ENCODE results near the gene SLC66A1. TPM values are rescaled to one million over a fixed set of nuclear protein-coding genes. Genes with fewer than 3 reads are reported as not detected.

Gene SLC66A1
- total RNA-seq, 2 donors from 2014 or later = 6.7 to 7.2 TPM

- H3K36me3 Mint-ChIP-seq = no peaks in the 10 kb centered on the region
These were observed 32.3 kb downstream of the SLC66A1 start for GRCh38 chr1:19344372-19344810.

GRCh38 chr1:19344831-19345230 is 32.7 kb downstream of the SLC66A1 start:
- Mint-ChIP-seq H3K27ac (peak overlapping the region; percentile 65 to 68), H3K36me3 (no peaks in the 10 kb centered on the region)

More at GRCh38 chr1:19344372-19344810, 32.3 kb downstream of the SLC66A1 start:
- peak in 1 of 2 donors; percentile 60 for DNase-seq (ENCODE audit: low spot score in 2 of 2)
- peak; percentile 60 to 69 for ATAC-seq
- Mint-ChIP-seq H3K27ac (peak overlapping the region in 1 of 2 donors; percentile 65), H3K9me3 (no peaks in the 10 kb centered on the region)

GRCh38 chr1:19345391-19345790 is 33.3 kb downstream of the SLC66A1 start:
- no peaks in the 10 kb centered on the region for H3K9me3 Mint-ChIP-seq
- H3K36me3 Mint-ChIP-seq = no peaks in the 10 kb centered on the region
- ATAC-seq (no peak), DNase-seq (ENCODE audit: low spot score in 2 of 2) (no peak)
- peak overlapping the region in 1 of 2 donors; percentile 66 for H3K27ac Mint-ChIP-seq

More at GRCh38 chr1:19344831-19345230, 32.7 kb downstream of the SLC66A1 start:
- DNase-seq (ENCODE audit: low spot score in 2 of 2) (no peak), ATAC-seq (no peak)
- no peaks in the 10 kb centered on the region for H3K9me3 Mint-ChIP-seq

GRCh38 chr1:19346026-19346425 is 33.9 kb downstream of the SLC66A1 start:
- Mint-ChIP-seq H3K9me3 (no peaks in the 10 kb centered on the region), H3K36me3 (no peaks in the 10 kb centered on the region), H3K27ac (peak overlapping the region in 1 of 2 donors; percentile 66)
- ATAC-seq = no peak
- DNase-seq (ENCODE audit: low spot score in 2 of 2) = no peak

GRCh38 chr1:19347533-19348172 is 35.5 kb downstream of the SLC66A1 start:
- DNase-seq (ENCODE audit: low spot score in 2 of 2) (no peak), ATAC-seq (no peak)
- Mint-ChIP-seq H3K36me3 (no peaks in the 10 kb centered on the region), H3K27ac (peak overlapping the region; percentile 29 to 62), H3K9me3 (no peaks in the 10 kb centered on the region)

GRCh38 chr1:19348441-19349198 is 36.5 kb downstream of the SLC66A1 start:
- H3K9me3 Mint-ChIP-seq = no peaks in the 10 kb centered on the region

GRCh38 chr1:19349999-19350398 is 37.9 kb downstream of the SLC66A1 start:
- DNase-seq (ENCODE audit: low spot score in 2 of 2) (no peak), ATAC-seq (no peak)
- Mint-ChIP-seq H3K27ac (peak overlapping the region; percentile 44 to 50), H3K36me3 (no peaks in the 10 kb centered on the region), H3K9me3 (no peaks in the 10 kb centered on the region)

More at GRCh38 chr1:19348441-19349198, 36.5 kb downstream of the SLC66A1 start:
- no peaks in the 10 kb centered on the region for H3K36me3 Mint-ChIP-seq
- ATAC-seq = no peak
- peak overlapping the region in 1 of 2 donors; percentile 62 for H3K27ac Mint-ChIP-seq
- DNase-seq (ENCODE audit: low spot score in 2 of 2) = no peak

- ATAC-seq = no peak
- DNase-seq (ENCODE audit: low spot score in 2 of 2) = no peak
- Mint-ChIP-seq H3K36me3 (peaks cover 2 to 5% of the 10 kb centered on the region in 2 donors), H3K27ac (peak overlapping the region in 1 of 2 donors; percentile 44), H3K9me3 (no peaks in the 10 kb centered on the region)
These were observed 38.4 kb downstream of the SLC66A1 start for GRCh38 chr1:19350566-19350965.

- ATAC-seq (no peak), DNase-seq (ENCODE audit: low spot score in 2 of 2) (no peak)
- no peaks in the 10 kb centered on the region for H3K9me3 Mint-ChIP-seq
- peak overlapping the region in 1 of 2 donors; percentile 55 for H3K27ac Mint-ChIP-seq
- peaks cover 5 to 7% of the 10 kb centered on the region in 2 donors for H3K36me3 Mint-ChIP-seq
These were observed 39.7 kb downstream of the SLC66A1 start for GRCh38 chr1:19351873-19352272.

- no peak for DNase-seq (ENCODE audit: low spot score in 2 of 2)
- no peaks in the 10 kb centered on the region for H3K9me3 Mint-ChIP-seq
- H3K27ac Mint-ChIP-seq = peak overlapping the region in 1 of 2 donors; percentile 46
- no peak for ATAC-seq
- H3K36me3 Mint-ChIP-seq = peaks cover 5 to 7% of the 10 kb centered on the region in 2 donors
These were observed 40.7 kb downstream of the SLC66A1 start for GRCh38 chr1:19352839-19353238.

GRCh38 chr1:19353596-19353995 is 41.5 kb downstream of the SLC66A1 start:
- Mint-ChIP-seq H3K36me3 (peaks cover 5 to 7% of the 10 kb centered on the region in 2 donors), H3K27ac (peak overlapping the region in 1 of 2 donors; percentile 87), H3K9me3 (no peaks in the 10 kb centered on the region)
- DNase-seq (ENCODE audit: low spot score in 2 of 2) (no peak), ATAC-seq (peak in 1 of 2 donors; percentile 11)

GRCh38 chr1:19354531-19354981 is 42.4 kb downstream of the SLC66A1 start:
- H3K9me3 Mint-ChIP-seq = no peaks in the 10 kb centered on the region

GRCh38 chr1:19356266-19356665 is 44.1 kb downstream of the SLC66A1 start:
- Mint-ChIP-seq H3K27ac (peak overlapping the region in 1 of 2 donors; percentile 84), H3K9me3 (no peaks in the 10 kb centered on the region), H3K36me3 (peaks cover 5 to 7% of the 10 kb centered on the region in 2 donors)
- DNase-seq (ENCODE audit: low spot score in 2 of 2) (no peak), ATAC-seq (no peak)

More at GRCh38 chr1:19354531-19354981, 42.4 kb downstream of the SLC66A1 start:
- Mint-ChIP-seq H3K36me3 (peaks cover 5 to 7% of the 10 kb centered on the region in 2 donors), H3K27ac (peak overlapping the region; percentile 6 to 36)
- no peak for ATAC-seq
- DNase-seq (ENCODE audit: low spot score in 2 of 2) = no peak

GRCh38 chr1:19357299-19357986 is 45.3 kb downstream of the SLC66A1 start:
- ATAC-seq (no peak), DNase-seq (ENCODE audit: low spot score in 2 of 2) (no peak)
- Mint-ChIP-seq H3K36me3 (peaks cover 5 to 7% of the 10 kb centered on the region in 2 donors), H3K9me3 (no peaks in the 10 kb centered on the region), H3K27ac (peak overlapping the region; percentile 23 to 82)

- ATAC-seq (no peak), DNase-seq (ENCODE audit: low spot score in 2 of 2) (no peak)
- peaks cover 5 to 7% of the 10 kb centered on the region in 2 donors for H3K36me3 Mint-ChIP-seq
- no peaks in the 10 kb centered on the region for H3K9me3 Mint-ChIP-seq
- H3K27ac Mint-ChIP-seq = no peak overlapping the region
These were observed 46.6 kb downstream of the SLC66A1 start for GRCh38 chr1:19358710-19359109.

- H3K9me3 Mint-ChIP-seq = no peaks in the 10 kb centered on the region
- ATAC-seq (peak in 1 of 2 donors; percentile 20), DNase-seq (ENCODE audit: low spot score in 2 of 2) (no peak)
- H3K27ac Mint-ChIP-seq = peak overlapping the region; percentile 77 to 93
- peaks cover 5 to 7% of the 10 kb centered on the region in 2 donors for H3K36me3 Mint-ChIP-seq
These were observed 47.2 kb downstream of the SLC66A1 start for GRCh38 chr1:19359357-19359756.
